ENCODE measurements around the gene OXER1.

Gene OXER1

GRCh38 chr2:42793334-42794270, 29.7 kb upstream of the OXER1 start:
- no peak for DNase-seq

GRCh38 chr2:42792583-42793333, 28.8 kb upstream of the OXER1 start, which contains the start of gene HAAO:
Gene HAAO, minus strand, starts transcription at chr2:42792583. Its CDS starts 47 bp downstream, at chr2:42792536.
- no peak for DNase-seq

GRCh38 chr2:42792087-42792582, 28.2 kb upstream of the OXER1 start:
- no peak for DNase-seq

GRCh38 chr2:42791606-42792005, 27.7 kb upstream of the OXER1 start:
- DNase-seq, result no peak

GRCh38 chr2:42789751-42790150, 25.8 kb upstream of the OXER1 start:
- no peak for DNase-seq

- DNase-seq, result no peak
Observed at GRCh38 chr2:42788882-42789281, 24.9 kb upstream of the OXER1 start.

- no peak for DNase-seq
Observed at GRCh38 chr2:42788478-42788793, 24.5 kb upstream of the OXER1 start.

- DNase-seq, result no peak
Observed at GRCh38 chr2:42787788-42788477, 24.0 kb upstream of the OXER1 start.

GRCh38 chr2:42787424-42787787, 23.5 kb upstream of the OXER1 start:
- no peak for DNase-seq

- DNase-seq, result no peak
Observed at GRCh38 chr2:42786561-42787345, 22.8 kb upstream of the OXER1 start.

- no peak for DNase-seq
Observed at GRCh38 chr2:42784204-42784880, 20.4 kb upstream of the OXER1 start.

- no peak for DNase-seq
Observed at GRCh38 chr2:42783511-42783910, 19.6 kb upstream of the OXER1 start.

- no peak for DNase-seq
Observed at GRCh38 chr2:42781181-42781580, 17.2 kb upstream of the OXER1 start.

- no peak for DNase-seq
Observed at GRCh38 chr2:42777883-42778805, 14.2 kb upstream of the OXER1 start.

- DNase-seq, result no peak
Observed at GRCh38 chr2:42775810-42776209, 11.9 kb upstream of the OXER1 start.

GRCh38 chr2:42775186-42775585, 11.3 kb upstream of the OXER1 start:
- no peak for DNase-seq

- DNase-seq, result no peak
Observed at GRCh38 chr2:42771546-42772153, 7.7 kb upstream of the OXER1 start.

GRCh38 chr2:42770288-42771131, 6.6 kb upstream of the OXER1 start:
- DNase-seq, result no peak

GRCh38 chr2:42769583-42770287, 5.8 kb upstream of the OXER1 start:
- no peak for DNase-seq
